HEK293 (cell line): Measurements from ENCODE around the gene ARHGAP45.

Source experiments
- CTCF ChIA-PET: fragments of 350-600 bp; formaldehyde crosslinking; extraction: SDS; loops from one replicate; lab custom pipeline; 2021; ENCODE audit warnings: antibody characterized with exemption; lab: Yijun Ruan, JAX
- POLR2A ChIA-PET: fragments of 300-600 bp; formaldehyde crosslinking; extraction: SDS; loops from one replicate; lab custom pipeline; 2020; ENCODE audit warnings: antibody characterized with exemption, inconsistent platforms; lab: Yijun Ruan, JAX
- H3K27ac ChIP-seq: fragments of 200-500 bp; sonication (Bioruptor generic); 2 replicates; pipeline ENCODE4 v1.5.1; 2014; ENCODE audit warnings: low read depth, low read length, control low read depth, inconsistent platforms; ENCODE audit errors: extremely low read depth
- H3K36me3 ChIP-seq, 2 experiments: fragments of 200-500 bp in 1 of 2; sonication (Bioruptor generic) in 1 of 2; 1 replicate in 1 of 2; 2 replicates in 1 of 2; pipeline ENCODE4 v1.5.1; 2014 to 2017; ENCODE audit warnings: inconsistent platforms in 2 of 2, low read length in 2 of 2; ENCODE audit not compliant: control insufficient read depth in 2 of 2, insufficient read depth in 1 of 2
- H3K4me1 ChIP-seq: fragments of 200-500 bp; sonication (Bioruptor generic); 2 replicates; pipeline ENCODE4 v1.5.1; 2014; ENCODE audit warnings: mild to moderate bottlenecking, low read length, inconsistent platforms; ENCODE audit not compliant: control insufficient read depth, insufficient read depth
- H3K4me3 ChIP-seq: 2 replicates; pipeline ENCODE4 v1.5.1; 2011; ENCODE audit warnings: low read depth, mild to moderate bottlenecking, control low read depth, low read length, moderate library complexity
- H3K9me3 ChIP-seq: fragments of 200-500 bp; sonication (Bioruptor generic); 2 replicates; pipeline ENCODE4 v1.5.1; 2014; ENCODE audit warnings: low read depth, low read length, inconsistent platforms; ENCODE audit not compliant: control insufficient read depth, insufficient read depth
- BCL11B ChIP-seq: fragments of 450-650 bp; formaldehyde crosslinking; IDR thresholded peaks from 2 replicates; pipeline ENCODE4 v1.5.1; 2016; ENCODE audit warnings: low read depth, missing biosample characterization, missing genetic modification characterization
- FEZF1 ChIP-seq: fragments of 450-650 bp; formaldehyde crosslinking; IDR thresholded peaks from 2 replicates; pipeline ENCODE4 v1.5.1; 2016; ENCODE audit warnings: missing biosample characterization, missing genetic modification characterization
- GLIS1 ChIP-seq: fragments of 450-650 bp; formaldehyde crosslinking; IDR thresholded peaks from 2 replicates; pipeline ENCODE4 v1.5.1; 2016; ENCODE audit warnings: missing biosample characterization, missing genetic modification characterization
- HOXC10 ChIP-seq: sonication (generic); formaldehyde crosslinking; IDR thresholded peaks from 2 replicates; pipeline ENCODE4 v1.8.1; 2023; ENCODE audit warnings: mild to moderate bottlenecking, missing genetic modification reagents
- SCRT2 ChIP-seq: fragments of 450-650 bp; formaldehyde crosslinking; IDR thresholded peaks from 2 replicates; pipeline ENCODE4 v1.5.1; 2016; ENCODE audit warnings: missing biosample characterization, missing genetic modification characterization
- SP7 ChIP-seq: fragments of 450-650 bp; formaldehyde crosslinking; IDR thresholded peaks from 2 replicates; pipeline ENCODE4 v1.5.1; 2016; ENCODE audit warnings: missing biosample characterization, missing genetic modification characterization
- ZFP3 ChIP-seq: fragments of 450-650 bp; formaldehyde crosslinking; IDR thresholded peaks from 2 replicates; pipeline ENCODE4 v1.5.1; 2016; ENCODE audit warnings: low read depth, missing biosample characterization, missing genetic modification characterization
- ZFP37 ChIP-seq: fragments of 450-650 bp; formaldehyde crosslinking; IDR thresholded peaks from 2 replicates; pipeline ENCODE4 v1.5.1; 2016; ENCODE audit warnings: missing biosample characterization, missing genetic modification characterization
- ZNF121 ChIP-seq: fragments of 450-650 bp; formaldehyde crosslinking; IDR thresholded peaks from 2 replicates; pipeline ENCODE4 v1.5.1; 2016; ENCODE audit warnings: missing biosample characterization, missing genetic modification characterization
- ZNF146 ChIP-seq: fragments of 450-650 bp; formaldehyde crosslinking; IDR thresholded peaks from 2 replicates; pipeline ENCODE4 v1.5.1; 2016; ENCODE audit warnings: missing biosample characterization, missing genetic modification characterization
- ZNF2 ChIP-seq: fragments of 450-650 bp; formaldehyde crosslinking; IDR thresholded peaks from 2 replicates; pipeline ENCODE4 v1.5.1; 2016; ENCODE audit warnings: missing biosample characterization, missing genetic modification characterization
- ZNF302 ChIP-seq: fragments of 450-650 bp; formaldehyde crosslinking; IDR thresholded peaks from 2 replicates; pipeline ENCODE4 v1.5.1; 2016; ENCODE audit warnings: missing biosample characterization, missing genetic modification characterization, low read depth
- ZNF366 ChIP-seq: fragments of 450-650 bp; formaldehyde crosslinking; conservative IDR thresholded peaks from 2 replicates; pipeline ENCODE4 v1.5.1; 2016; ENCODE audit warnings: missing biosample characterization, missing genetic modification characterization
- ZNF544 ChIP-seq: fragments of 450-650 bp; formaldehyde crosslinking; IDR thresholded peaks from 2 replicates; pipeline ENCODE4 v1.5.0; 2017; ENCODE audit warnings: missing biosample characterization, missing genetic modification characterization
- ZNF610 ChIP-seq: fragments of 450-650 bp; formaldehyde crosslinking; IDR thresholded peaks from 2 replicates; pipeline ENCODE4 v1.5.1; 2016; ENCODE audit warnings: missing biosample characterization, missing genetic modification characterization, borderline replicate concordance
- ZSCAN18 ChIP-seq: fragments of 450-650 bp; formaldehyde crosslinking; IDR thresholded peaks from 2 replicates; pipeline ENCODE4 v1.5.1; 2016; ENCODE audit warnings: missing biosample characterization, missing genetic modification characterization
- TF ChIP-seq, protein P1 (sequence below): fragments of 450-650 bp; formaldehyde crosslinking; IDR thresholded peaks from 2 replicates; pipeline ENCODE4 v1.5.1; 2016; ENCODE audit warnings: missing biosample characterization, missing genetic modification characterization, low read depth
- TF ChIP-seq, protein P2 (sequence below): fragments of 450-650 bp; formaldehyde crosslinking; IDR thresholded peaks from 2 replicates; pipeline ENCODE4 v1.5.1; 2016; ENCODE audit warnings: missing biosample characterization, missing genetic modification characterization

The ARHGAP45 gene

GRCh38 chr19:1049800-1050199 is 17.2 kb upstream of the ARHGAP45 start:
- no peaks in the 10 kb centered on the region for H3K4me1 ChIP-seq
- H3K4me3 ChIP-seq: no peak overlapping the region
- ChIA-PET POLR2A (interaction anchor here (0.6 kb wide), 1 partner anchor 19 kb away, joined by 5 read pairs; no protein-coding TSS in a partner anchor), CTCF (interaction anchor here (0.6 kb wide), 1 partner anchor 193 kb away, joined by 3 read pairs; no protein-coding TSS in a partner anchor)
- H3K36me3 ChIP-seq: peaks cover 0 to 19% of the 10 kb centered on the region in 2 experiments; a peak in 2 of 3 replicates
- H3K27ac ChIP-seq: no peak overlapping the region
- peak; percentile 35 for TF ChIP-seq GLIS1
- TF ChIP-seq ZNF610 (tag by site-specific recombination): no peak
- H3K9me3 ChIP-seq: no peaks in the 10 kb centered on the region

DNA sequence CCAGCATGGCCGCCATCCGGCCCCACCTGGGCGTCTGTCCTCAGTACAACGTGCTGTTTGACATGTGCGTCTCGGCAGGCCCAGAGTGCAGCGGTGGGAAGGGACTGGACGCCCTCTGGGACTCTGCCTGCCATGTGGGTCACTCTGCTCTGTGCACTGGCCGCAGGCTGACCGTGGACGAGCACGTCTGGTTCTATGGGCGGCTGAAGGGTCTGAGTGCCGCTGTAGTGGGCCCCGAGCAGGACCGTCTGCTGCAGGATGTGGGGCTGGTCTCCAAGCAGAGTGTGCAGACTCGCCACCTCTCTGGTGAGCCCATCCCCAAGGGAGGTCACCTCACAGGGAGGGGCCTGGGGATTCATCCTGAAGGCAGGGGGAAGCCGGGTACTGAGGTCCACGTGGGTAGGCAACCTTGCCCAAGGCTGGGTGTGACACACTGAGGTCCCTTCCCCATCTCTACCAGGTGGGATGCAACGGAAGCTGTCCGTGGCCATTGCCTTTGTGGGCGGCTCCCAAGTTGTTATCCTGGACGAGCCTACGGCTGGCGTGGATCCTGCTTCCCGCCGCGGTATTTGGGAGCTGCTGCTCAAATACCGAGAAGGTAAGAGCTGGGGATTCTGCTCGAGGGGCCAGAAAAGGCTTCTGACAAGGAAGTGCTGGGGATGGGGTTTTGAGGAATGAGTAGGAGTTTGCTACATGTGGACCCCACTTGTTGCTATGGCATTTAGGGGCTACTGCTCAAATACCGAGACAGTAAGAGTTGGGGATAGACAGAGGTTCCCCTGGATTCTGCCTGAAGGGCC is 15.8 kb upstream of the ARHGAP45 start:
- no peak overlapping the region for H3K27ac ChIP-seq
- no peak overlapping the region for H3K4me3 ChIP-seq
- TF ChIP-seq ZFP3 (tag by site-specific recombination): peak; percentile 99
- TF ChIP-seq ZNF2 (tag by site-specific recombination): no peak
- TF ChIP-seq SCRT2 (tag by site-specific recombination): peak; percentile 68
- ChIA-PET POLR2A (interaction anchor here (0.6 kb wide), 1 partner anchor 9 kb away, joined by 5 read pairs; no protein-coding TSS in a partner anchor), CTCF (no interaction called here)
- H3K36me3 ChIP-seq: peaks cover 0 to 22% of the 10 kb centered on the region in 2 experiments; a peak in 1 of 3 replicates
- no peaks in the 10 kb centered on the region for H3K9me3 ChIP-seq
- no peaks in the 10 kb centered on the region for H3K4me1 ChIP-seq

DNA sequence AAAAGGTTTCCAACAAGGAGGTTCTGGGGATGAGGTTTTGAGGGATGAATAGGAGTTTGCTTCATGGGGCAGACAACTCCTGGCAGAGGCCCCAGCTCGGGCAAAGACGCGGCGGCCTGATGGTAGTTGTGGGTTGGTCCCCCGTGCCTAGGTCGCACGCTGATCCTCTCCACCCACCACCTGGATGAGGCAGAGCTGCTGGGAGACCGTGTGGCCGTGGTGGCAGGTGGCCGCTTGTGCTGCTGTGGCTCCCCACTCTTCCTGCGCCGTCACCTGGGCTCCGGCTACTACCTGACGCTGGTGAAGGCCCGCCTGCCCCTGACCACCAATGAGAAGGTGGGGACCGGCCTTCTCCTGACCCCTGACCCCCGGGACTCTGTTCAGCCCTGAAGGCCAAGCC is 15.2 kb upstream of the ARHGAP45 start:
- Histone ChIP-seq H3K27ac (no peak overlapping the region), H3K4me1 (no peaks in the 10 kb centered on the region), H3K9me3 (no peaks in the 10 kb centered on the region), H3K36me3 (peaks cover 0 to 27% of the 10 kb centered on the region in 2 experiments; a peak in 1 of 3 replicates), H3K4me3 (no peak overlapping the region)
- POLR2A ChIA-PET: interaction anchor here (0.6 kb wide), 1 partner anchor 8 kb away, joined by 5 read pairs; no protein-coding TSS in a partner anchor
- TF ChIP-seq ZSCAN18 (tag by site-specific recombination): no peak
- TF ChIP-seq ZNF302 (tag by site-specific recombination): no peak
- TF ChIP-seq, protein P1, sequence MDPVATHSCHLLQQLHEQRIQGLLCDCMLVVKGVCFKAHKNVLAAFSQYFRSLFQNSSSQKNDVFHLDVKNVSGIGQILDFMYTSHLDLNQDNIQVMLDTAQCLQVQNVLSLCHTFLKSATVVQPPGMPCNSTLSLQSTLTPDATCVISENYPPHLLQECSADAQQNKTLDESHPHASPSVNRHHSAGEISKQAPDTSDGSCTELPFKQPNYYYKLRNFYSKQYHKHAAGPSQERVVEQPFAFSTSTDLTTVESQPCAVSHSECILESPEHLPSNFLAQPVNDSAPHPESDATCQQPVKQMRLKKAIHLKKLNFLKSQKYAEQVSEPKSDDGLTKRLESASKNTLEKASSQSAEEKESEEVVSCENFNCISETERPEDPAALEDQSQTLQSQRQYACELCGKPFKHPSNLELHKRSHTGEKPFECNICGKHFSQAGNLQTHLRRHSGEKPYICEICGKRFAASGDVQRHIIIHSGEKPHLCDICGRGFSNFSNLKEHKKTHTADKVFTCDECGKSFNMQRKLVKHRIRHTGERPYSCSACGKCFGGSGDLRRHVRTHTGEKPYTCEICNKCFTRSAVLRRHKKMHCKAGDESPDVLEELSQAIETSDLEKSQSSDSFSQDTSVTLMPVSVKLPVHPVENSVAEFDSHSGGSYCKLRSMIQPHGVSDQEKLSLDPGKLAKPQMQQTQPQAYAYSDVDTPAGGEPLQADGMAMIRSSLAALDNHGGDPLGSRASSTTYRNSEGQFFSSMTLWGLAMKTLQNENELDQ (tag by site-specific recombination): no peak
- TF ChIP-seq ZNF146 (tag by site-specific recombination): no peak
- CTCF ChIA-PET: no interaction called here

DNA sequence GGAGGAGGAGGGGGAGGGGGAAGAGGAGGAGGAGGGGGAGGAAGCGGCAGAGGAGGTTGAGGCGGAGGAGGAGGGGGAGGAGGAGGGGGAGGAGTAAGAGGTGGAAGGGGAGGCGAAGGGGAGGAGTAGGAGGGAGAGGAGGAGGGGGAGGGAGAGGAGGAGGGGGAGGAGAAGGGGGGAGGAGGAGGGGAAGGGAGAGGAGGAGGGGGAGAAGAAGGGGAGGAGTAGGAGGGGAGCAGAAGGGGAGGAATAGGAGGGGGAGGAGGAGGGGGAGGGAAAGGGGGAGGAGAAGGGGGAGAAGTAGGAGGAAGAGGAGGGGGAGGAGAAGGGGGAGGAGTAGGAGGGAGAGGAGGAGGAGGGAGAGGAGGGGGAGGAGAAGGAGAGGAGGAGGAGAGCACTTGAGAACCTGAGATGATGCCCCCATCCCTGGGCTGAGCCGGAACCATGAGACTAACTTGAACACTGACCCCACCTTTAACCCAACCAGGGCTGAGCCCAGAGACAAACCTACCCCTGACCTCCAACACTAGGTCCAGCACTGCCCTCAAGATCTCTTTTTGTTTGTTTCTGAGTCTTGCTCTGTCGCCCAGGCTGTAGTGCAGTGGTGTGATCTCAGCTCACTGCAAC is 14.5 kb upstream of the ARHGAP45 start:
- CTCF ChIA-PET: no interaction called here
- H3K9me3 ChIP-seq: no peaks in the 10 kb centered on the region
- peaks cover 0 to 29% of the 10 kb centered on the region in 2 experiments; a peak in 1 of 3 replicates for H3K36me3 ChIP-seq
- no peak overlapping the region for H3K4me3 ChIP-seq
- H3K4me1 ChIP-seq: no peaks in the 10 kb centered on the region
- no peak overlapping the region for H3K27ac ChIP-seq
- POLR2A ChIA-PET: no interaction called here
- no peak for TF ChIP-seq ZNF544 (tag by site-specific recombination)
- no peak for TF ChIP-seq ZFP37 (tag by site-specific recombination)
- no peak for TF ChIP-seq ZNF366 (tag by site-specific recombination)
- TF ChIP-seq ZNF121 (tag by site-specific recombination): no peak
- no peak for TF ChIP-seq FEZF1 (tag by site-specific recombination)
- TF ChIP-seq SP7: no peak
- no peak for TF ChIP-seq HOXC10 (CRISPR knock-in tag)
- no peak for TF ChIP-seq BCL11B (tag by site-specific recombination)
- TF ChIP-seq, protein P2, sequence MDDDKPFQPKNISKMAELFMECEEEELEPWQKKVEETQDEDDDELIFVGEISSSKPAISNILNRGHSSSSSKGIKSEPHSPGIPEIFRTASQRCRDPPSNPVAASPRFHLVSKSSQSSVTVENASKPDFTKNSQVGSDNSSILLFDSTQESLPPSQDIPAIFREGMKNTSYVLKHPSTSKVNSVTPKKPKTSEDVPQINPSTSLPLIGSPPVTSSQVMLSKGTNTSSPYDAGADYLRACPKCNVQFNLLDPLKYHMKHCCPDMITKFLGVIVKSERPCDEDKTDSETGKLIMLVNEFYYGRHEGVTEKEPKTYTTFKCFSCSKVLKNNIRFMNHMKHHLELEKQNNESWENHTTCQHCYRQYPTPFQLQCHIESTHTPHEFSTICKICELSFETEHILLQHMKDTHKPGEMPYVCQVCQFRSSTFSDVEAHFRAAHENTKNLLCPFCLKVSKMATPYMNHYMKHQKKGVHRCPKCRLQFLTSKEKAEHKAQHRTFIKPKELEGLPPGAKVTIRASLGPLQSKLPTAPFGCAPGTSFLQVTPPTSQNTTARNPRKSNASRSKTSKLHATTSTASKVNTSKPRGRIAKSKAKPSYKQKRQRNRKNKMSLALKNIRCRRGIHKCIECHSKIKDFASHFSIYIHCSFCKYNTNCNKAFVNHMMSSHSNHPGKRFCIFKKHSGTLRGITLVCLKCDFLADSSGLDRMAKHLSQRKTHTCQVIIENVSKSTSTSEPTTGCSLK (tag by site-specific recombination): no peak
